ENCODE results near the gene PANK1. TPM values are rescaled to one million over a fixed set of nuclear protein-coding genes. Genes with fewer than 3 reads are reported as not detected.

PANK1 gene
- total and polyA plus RNA-seq, 2 of the 8 experiments (the other 6 are each of a cell fraction or from before 2014, with no cell fraction given), result 18.5 to 40.4 TPM

- H2BK120ac ChIP-seq (replicated peaks; ENCODE audit: low read depth, low read length), result no peak overlapping the region
- no peak overlapping the region for H2BK20ac ChIP-seq (ENCODE audit: low read length)
- no peak for DNase-seq (ENCODE audit: low read depth in 1 of 2, low spot score in 2 of 2)
- H3K4me2 ChIP-seq (ENCODE audit: insufficient read depth in 1 of 2, low read depth in 2 of 2, low read length in 2 of 2), result peak overlapping the region in 1 of 2 experiments; percentile 91; a peak in 2 of 4 replicates
- TF ChIP-seq SRF (IDR thresholded peaks at IDR 0.05; ENCODE audit: low read depth, low read length) (no peak), RBBP5 (IDR thresholded peaks at IDR 0.05; ENCODE audit: borderline replicate concordance, low read depth, low read length) (no peak), HDAC6 (IDR thresholded peaks at IDR 0.05; ENCODE audit: low read depth, low read length) (no peak), EGR1 (IDR thresholded peaks at IDR 0.05; ENCODE audit: borderline replicate concordance, low read depth, low read length) (no peak), MAX (IDR thresholded peaks at IDR 0.05) (no peak), ASH2L (IDR thresholded peaks at IDR 0.05; ENCODE audit: low read length) (no peak), RFX5 (IDR thresholded peaks at IDR 0.05; ENCODE audit: borderline replicate concordance, low read depth, low read length) (no peak), NANOG (IDR thresholded peaks at IDR 0.05; ENCODE audit: insufficient read depth, low read depth, low read length, poor library complexity, severe bottlenecking) (no peak), HDAC2 (IDR thresholded peaks at IDR 0.05; ENCODE audit: borderline replicate concordance in 1 of 2, low read depth in 2 of 2, low read length in 2 of 2) (no peak), BACH1 (IDR thresholded peaks at IDR 0.05; ENCODE audit: low read length) (no peak), SIRT6 (IDR thresholded peaks at IDR 0.05; ENCODE audit: low read length) (no peak)
- H4K20me1 ChIP-seq (replicated peaks in 1 of 2; ENCODE audit: control insufficient read depth in 1 of 2, insufficient read depth in 2 of 2, low read length in 2 of 2), result peaks cover 0 to 3% of the 10 kb centered on the region in 2 experiments
- no peaks in the 10 kb centered on the region for H3K27me3 ChIP-seq (replicated peaks in 1 of 4; ENCODE audit: control insufficient read depth in 3 of 4, extremely low read depth in 1 of 4, insufficient read depth in 3 of 4, low read length in 3 of 4)
- no peak overlapping the region for H2AFZ ChIP-seq (ENCODE audit: low read length)
- 0 out of 8 replicates have a peak overlapping the region, but pooled peaks of 1 of the 4 experiments have one; percentile 90 for H3K4me3 ChIP-seq (ENCODE audit: extremely low read depth in 1 of 4, insufficient read depth in 2 of 4, low read depth in 3 of 4, low read length in 4 of 4)
- 94% methylated on average over 5 of the region's 5 CpGs; no CpG with 5 or more reads in 1 of the 2 experiments for WGBS, 2 experiments (ENCODE audit: extremely low coverage in 1 of 2, insufficient coverage in 1 of 2, insufficient read length in 1 of 2, insufficient replicate concordance in 2 of 2, low coverage in 1 of 2, low lambda C conversion rate in 2 of 2, missing lambda C conversion rate in 1 of 2)
- H4K5ac ChIP-seq (ENCODE audit: insufficient read length, low read depth, low read length), result no peak overlapping the region
- CTCF ChIA-PET (ENCODE audit: partially characterized antibody), result interaction anchor here (1.5 kb wide), 1 partner anchor 26 kb away, joined by 4 read pairs; no protein-coding TSS in a partner anchor
- H2BK12ac ChIP-seq (ENCODE audit: low read depth, low read length), result no peak overlapping the region
- H3K4me1 ChIP-seq (replicated peaks in 1 of 4; ENCODE audit: control insufficient read depth in 3 of 4, insufficient read depth in 4 of 4, low read length in 3 of 4), result peaks cover 2 to 13% (median 10%) of the 10 kb centered on the region in 4 experiments; a peak in 6 of 7 replicates
- no peak overlapping the region for H4K91ac ChIP-seq (replicated peaks; ENCODE audit: insufficient read length, low read length)
- no peak overlapping the region for H2BK15ac ChIP-seq (ENCODE audit: low read length)
- H3K23me2 ChIP-seq (ENCODE audit: low read depth, low read length), result peaks cover 5% of the 10 kb centered on the region; the same call in 1 of the 2 replicates
- no peaks in the 10 kb centered on the region for H3K36me3 ChIP-seq (ENCODE audit: control insufficient read depth in 2 of 4, insufficient read depth in 4 of 4, low read length in 3 of 4)
- H3K9me3 ChIP-seq (ENCODE audit: insufficient read depth in 2 of 2, low read depth in 1 of 2, low read length in 1 of 2), result no peaks in the 10 kb centered on the region
- no peak overlapping the region for H3K9ac ChIP-seq (replicated peaks in 1 of 4; ENCODE audit: extremely low read depth in 1 of 4, low read depth in 3 of 4, low read length in 3 of 4)
- H3K4ac ChIP-seq (replicated peaks; ENCODE audit: insufficient read length, low read depth, low read length), result no peak overlapping the region
- no peak overlapping the region for H2BK5ac ChIP-seq (ENCODE audit: low read depth, low read length)
- H3K79me2 ChIP-seq (ENCODE audit: control insufficient read depth in 1 of 2, insufficient read depth in 2 of 2, low read length in 2 of 2), result peaks cover 9 to 23% of the 10 kb centered on the region in 2 experiments
- no peak overlapping the region for H3K27ac ChIP-seq (ENCODE audit: low read depth, low read length)
- POLR2A ChIA-PET (ENCODE audit: partially characterized antibody), result interaction anchor here (1.2 to 4.8 kb wide), 7 partner anchors 9 to 54 kb away, joined by 3 to 50 read pairs (median 6); partner anchors contain the start of gene KIF20B
- no peak for FAIRE-seq
- H3K18ac ChIP-seq (ENCODE audit: extremely low read depth, low read length), result no peak overlapping the region
- no peak overlapping the region for H2AK5ac ChIP-seq (ENCODE audit: low read depth, low read length)
- no peak overlapping the region for H3K56ac ChIP-seq (replicated peaks; ENCODE audit: insufficient read length, low read depth, low read length)
- H3K79me1 ChIP-seq (ENCODE audit: low read depth, low read length), result no peaks in the 10 kb centered on the region
- no peak overlapping the region for H3K14ac ChIP-seq (ENCODE audit: insufficient read length)
- no peak overlapping the region for H4K8ac ChIP-seq (ENCODE audit: extremely low read depth, insufficient read depth, low read length)
- H3K23ac ChIP-seq (ENCODE audit: insufficient read length), result no peak overlapping the region
Measured at GRCh38 chr10:89646889-89647657, 2.0 kb upstream of the PANK1 start.

All from H1 (cell line).